Neural progenitor cell (in vitro differentiated cells): ENCODE data around the gene ANKRD2. TPM values are rescaled to one million over a fixed set of nuclear protein-coding genes. Genes with fewer than 3 reads are reported as not detected.

Experiments
- DNase-seq: peaks from one replicate; pipeline ENCODE4 v3.0.0-alpha.2; 2016; ENCODE audit warnings: low spot score
- H2AFZ ChIP-seq: fragments of 200-600 bp; sonication (generic); replicated peaks from 2 replicates; pipeline ENCODE4 v1.6.1; 2016; ENCODE audit warnings: antibody characterized with exemption
- H3F3A ChIP-seq: fragments of 200-600 bp; sonication (generic); 2 replicates; pipeline ENCODE4 v1.6.1; 2016; ENCODE audit warnings: antibody characterized with exemption, low read depth
- H3K27ac ChIP-seq: fragments of 200-600 bp; sonication (generic); 2 replicates; pipeline ENCODE4 v1.5.1; 2016; ENCODE audit warnings: mild to moderate bottlenecking
- H3K27me3 ChIP-seq: fragments of 200-600 bp; sonication (generic); 2 replicates; pipeline ENCODE4 v1.6.1; 2016; ENCODE audit warnings: mild to moderate bottlenecking, moderate library complexity
- H3K36me3 ChIP-seq: fragments of 200-600 bp; sonication (generic); 2 replicates; pipeline ENCODE4 v1.5.1; 2016
- H3K4me1 ChIP-seq: fragments of 200-600 bp; sonication (generic); 2 replicates; pipeline ENCODE4 v1.6.1; 2016; ENCODE audit warnings: mixed run types
- H3K4me2 ChIP-seq: fragments of 200-600 bp; sonication (generic); 2 replicates; pipeline ENCODE4 v1.6.1; 2016
- H3K4me3 ChIP-seq: fragments of 200-600 bp; sonication (generic); 2 replicates; pipeline ENCODE4 v1.5.1; 2016
- H3K79me2 ChIP-seq: fragments of 200-600 bp; sonication (generic); 2 replicates; pipeline ENCODE4 v1.6.1; 2016; ENCODE audit warnings: low read depth
- H3K9ac ChIP-seq: fragments of 200-600 bp; sonication (generic); 2 replicates; pipeline ENCODE4 v1.6.1; 2016
- H3K9me3 ChIP-seq: fragments of 200-600 bp; sonication (generic); 2 replicates; pipeline ENCODE4 v1.5.1; 2016; ENCODE audit warnings: low read depth
- H4K20me1 ChIP-seq: fragments of 200-600 bp; sonication (generic); 2 replicates; pipeline ENCODE4 v1.6.1; 2016; ENCODE audit warnings: low read depth
- H3K27ac Mint-ChIP-seq: 3 replicates; pipeline ENCODE4 v1.8.0; 2021; ENCODE audit warnings: mixed read lengths
- H3K27me3 Mint-ChIP-seq: 2 replicates; pipeline ENCODE4 v1.8.0; 2022; ENCODE audit warnings: low read depth, mild to moderate bottlenecking, inconsistent platforms, moderate library complexity, mixed read lengths; ENCODE audit not compliant: insufficient read depth
- H3K36me3 Mint-ChIP-seq: 3 replicates; pipeline ENCODE4 v1.8.0; 2021; ENCODE audit warnings: mixed read lengths
- H3K4me1 Mint-ChIP-seq: 3 replicates; pipeline ENCODE4 v1.8.0; 2021; ENCODE audit warnings: mixed read lengths
- H3K4me3 Mint-ChIP-seq: 3 replicates; pipeline ENCODE4 v1.8.0; 2021; ENCODE audit warnings: mild to moderate bottlenecking, moderate library complexity, mixed read lengths
- H3K9me3 Mint-ChIP-seq: 3 replicates; pipeline ENCODE4 v1.8.0; 2020; ENCODE audit warnings: mixed read lengths
- EZH2 ChIP-seq: fragments of 200-600 bp; sonication (generic); IDR thresholded peaks from 2 replicates; pipeline ENCODE4 v1.6.1; 2017; ENCODE audit warnings: antibody characterized with exemption, mild to moderate bottlenecking, moderate library complexity
- EZH2phosphoT487 ChIP-seq: fragments of 200-600 bp; sonication (generic); IDR thresholded peaks from 2 replicates; pipeline ENCODE4 v1.6.1; 2017; ENCODE audit warnings: antibody characterized with exemption
- total RNA-seq: library from RNA; depleted of rRNA; stranded (reverse); fragments of >200 nt; gene quantifications from 2 replicates; pipeline ENCODE4 v1.2.3, GENCODE V29; 2015; ENCODE audit warnings: low replicate concordance
- TF ChIP-seq, protein P1 (sequence below): fragments of 200-600 bp; sonication (generic); IDR thresholded peaks from 2 replicates; pipeline ENCODE4 v1.5.1; 2017; ENCODE audit warnings: antibody characterized with exemption, mild to moderate bottlenecking

ANKRD2 gene, protein sequence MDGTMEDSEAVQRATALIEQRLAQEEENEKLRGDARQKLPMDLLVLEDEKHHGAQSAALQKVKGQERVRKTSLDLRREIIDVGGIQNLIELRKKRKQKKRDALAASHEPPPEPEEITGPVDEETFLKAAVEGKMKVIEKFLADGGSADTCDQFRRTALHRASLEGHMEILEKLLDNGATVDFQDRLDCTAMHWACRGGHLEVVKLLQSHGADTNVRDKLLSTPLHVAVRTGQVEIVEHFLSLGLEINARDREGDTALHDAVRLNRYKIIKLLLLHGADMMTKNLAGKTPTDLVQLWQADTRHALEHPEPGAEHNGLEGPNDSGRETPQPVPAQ
- total RNA-seq: not detected in 2 replicates

DNA sequence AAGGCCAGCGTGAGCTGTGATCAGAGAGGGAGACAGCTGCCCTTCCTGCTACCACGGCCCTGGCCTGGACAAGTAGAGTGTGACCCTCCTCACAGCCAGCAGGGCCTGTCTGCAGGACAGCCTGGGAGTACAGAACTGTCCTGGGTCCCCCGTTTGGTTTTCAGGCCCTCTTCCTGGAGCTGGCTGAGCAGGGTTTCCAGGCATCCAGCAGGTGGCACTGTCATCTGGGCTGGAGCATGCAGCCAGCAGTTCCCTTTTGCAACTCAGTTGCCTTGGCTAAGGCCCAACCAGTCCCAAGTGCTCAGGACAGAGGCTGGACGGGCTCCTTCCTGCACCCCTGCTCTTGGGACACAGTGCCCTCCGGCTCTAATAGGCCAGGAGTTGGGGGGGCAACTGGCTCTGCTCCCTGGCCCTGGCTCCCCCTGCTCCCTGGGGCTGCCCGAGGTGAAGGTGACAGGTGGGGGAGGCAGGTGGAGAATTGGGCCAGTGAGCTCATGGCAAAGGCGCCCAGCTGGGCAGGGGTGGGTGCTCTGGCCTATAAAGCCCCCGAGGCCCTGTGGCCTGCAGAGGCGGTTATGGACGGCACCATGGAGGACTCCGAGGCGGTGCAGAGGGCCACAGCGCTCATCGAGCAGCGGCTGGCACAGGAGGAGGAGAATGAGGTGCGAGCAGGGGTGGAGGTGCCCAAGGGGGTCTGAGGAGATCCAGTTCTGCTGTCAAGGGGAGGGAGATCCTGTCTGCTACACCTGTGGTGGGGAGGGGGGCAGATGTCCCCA is at the start of gene ANKRD2:
Gene ANKRD2 (plus strand): TSS at position 566 of the 776 bp plus-strand sequence. CDS start 10 bp downstream, at position 576.
- no peak within 1 kb of the TSS for H3K27ac ChIP-seq

DNA sequence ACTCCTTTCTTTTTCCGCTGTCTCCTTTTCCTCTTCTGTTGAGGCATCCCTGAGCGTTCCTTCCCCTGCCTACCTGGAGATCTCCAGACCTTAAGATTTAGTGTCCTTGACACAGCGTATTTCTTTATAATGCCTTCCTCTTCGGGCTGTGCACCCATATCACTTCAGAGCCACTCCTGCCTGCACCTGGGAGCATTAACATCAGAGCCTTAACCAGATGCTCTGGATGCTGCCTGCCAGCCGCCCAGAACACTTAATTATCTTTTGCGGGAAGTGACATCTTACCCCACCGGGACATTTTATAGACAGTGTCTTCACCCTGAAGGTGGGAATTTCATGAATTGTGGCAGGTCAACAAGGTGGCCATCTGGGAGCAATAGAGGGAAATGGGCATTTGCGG is 49.6 kb upstream of the ANKRD2 start:
- H3K4me1 ChIP-seq: peaks cover 9% of the 10 kb centered on the region
- H3K27ac Mint-ChIP-seq: peak overlapping the region; percentile 18
- DNase-seq: no peak
- H2AFZ ChIP-seq: no peak overlapping the region
- H3K79me2 ChIP-seq: peaks cover 5% of the 10 kb centered on the region
- no peak overlapping the region for H3K4me2 ChIP-seq
- no peaks in the 10 kb centered on the region for H3F3A ChIP-seq
- H3K4me3 Mint-ChIP-seq: no peak overlapping the region
- H4K20me1 ChIP-seq: peaks cover 6% of the 10 kb centered on the region
- no peak overlapping the region for H3K27ac ChIP-seq
- peaks cover 2% of the 10 kb centered on the region for H3K9me3 Mint-ChIP-seq
- no peaks in the 10 kb centered on the region for H3K36me3 ChIP-seq
- no peak for TF ChIP-seq EZH2
- TF ChIP-seq, protein P1, sequence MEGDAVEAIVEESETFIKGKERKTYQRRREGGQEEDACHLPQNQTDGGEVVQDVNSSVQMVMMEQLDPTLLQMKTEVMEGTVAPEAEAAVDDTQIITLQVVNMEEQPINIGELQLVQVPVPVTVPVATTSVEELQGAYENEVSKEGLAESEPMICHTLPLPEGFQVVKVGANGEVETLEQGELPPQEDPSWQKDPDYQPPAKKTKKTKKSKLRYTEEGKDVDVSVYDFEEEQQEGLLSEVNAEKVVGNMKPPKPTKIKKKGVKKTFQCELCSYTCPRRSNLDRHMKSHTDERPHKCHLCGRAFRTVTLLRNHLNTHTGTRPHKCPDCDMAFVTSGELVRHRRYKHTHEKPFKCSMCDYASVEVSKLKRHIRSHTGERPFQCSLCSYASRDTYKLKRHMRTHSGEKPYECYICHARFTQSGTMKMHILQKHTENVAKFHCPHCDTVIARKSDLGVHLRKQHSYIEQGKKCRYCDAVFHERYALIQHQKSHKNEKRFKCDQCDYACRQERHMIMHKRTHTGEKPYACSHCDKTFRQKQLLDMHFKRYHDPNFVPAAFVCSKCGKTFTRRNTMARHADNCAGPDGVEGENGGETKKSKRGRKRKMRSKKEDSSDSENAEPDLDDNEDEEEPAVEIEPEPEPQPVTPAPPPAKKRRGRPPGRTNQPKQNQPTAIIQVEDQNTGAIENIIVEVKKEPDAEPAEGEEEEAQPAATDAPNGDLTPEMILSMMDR: no peak
- TF ChIP-seq EZH2phosphoT487: no peak
- no peak overlapping the region for H3K9ac ChIP-seq
- no peaks in the 10 kb centered on the region for H3K9me3 ChIP-seq
- no peak overlapping the region for H3K4me3 ChIP-seq
- H3K4me1 Mint-ChIP-seq: peaks cover 13% of the 10 kb centered on the region
- H3K36me3 Mint-ChIP-seq: peaks cover 2% of the 10 kb centered on the region
- H3K27me3 ChIP-seq: no peaks in the 10 kb centered on the region
- H3K27me3 Mint-ChIP-seq: peaks cover 5% of the 10 kb centered on the region

More for the DNA sequence above, at the start of gene ANKRD2:
- Mint-ChIP-seq H3K4me3 (peak within 1 kb of the TSS; percentile 46), H3K27ac (peak within 1 kb of the TSS; percentile 18), H3K36me3 (no peaks in the 10 kb centered on the region), H3K9me3 (no peaks in the 10 kb centered on the region), H3K4me1 (peaks cover 3% of the 10 kb centered on the region), H3K27me3 (peaks cover 4% of the 10 kb centered on the region)
- Histone ChIP-seq H3K4me1 (no peaks in the 10 kb centered on the region), H3K9ac (no peak within 1 kb of the TSS), H2AFZ (no peak within 1 kb of the TSS), H3K27me3 (no peaks in the 10 kb centered on the region), H3K4me3 (no peak within 1 kb of the TSS), H3K9me3 (no peaks in the 10 kb centered on the region), H3K79me2 (no peaks in the 10 kb centered on the region), H4K20me1 (no peaks in the 10 kb centered on the region), H3K4me2 (no peak within 1 kb of the TSS), H3K36me3 (no peaks in the 10 kb centered on the region), H3F3A (no peaks in the 10 kb centered on the region)
- peak; percentile 84 for DNase-seq
- TF ChIP-seq EZH2: no peak
- TF ChIP-seq, protein P1: peak; percentile 88

- Histone ChIP-seq H3K36me3 (no peaks in the 10 kb centered on the region), H3K27ac (no peak overlapping the region), H4K20me1 (peaks cover 6% of the 10 kb centered on the region), H2AFZ (no peak overlapping the region), H3K4me2 (no peak overlapping the region), H3K27me3 (no peaks in the 10 kb centered on the region), H3K4me1 (no peaks in the 10 kb centered on the region), H3K9ac (no peak overlapping the region), H3K4me3 (no peak overlapping the region), H3F3A (no peaks in the 10 kb centered on the region), H3K9me3 (no peaks in the 10 kb centered on the region), H3K79me2 (peaks cover 2% of the 10 kb centered on the region)
- Mint-ChIP-seq H3K27ac (no peak overlapping the region), H3K4me3 (no peak overlapping the region), H3K36me3 (peaks cover 6% of the 10 kb centered on the region), H3K9me3 (peaks cover 6% of the 10 kb centered on the region), H3K4me1 (peaks cover 2% of the 10 kb centered on the region), H3K27me3 (peaks cover 5% of the 10 kb centered on the region)
- no peak for DNase-seq
- TF ChIP-seq EZH2phosphoT487 (no peak), EZH2 (no peak)
- TF ChIP-seq, protein P1: no peak
Observed at GRCh38 chr10:97525086-97525485, 47.5 kb upstream of the ANKRD2 start.
